Urothelium cell line (cell line): Measurements from ENCODE around the gene CRHBP.
"Not testable (repeated sequence)": the region's sequence is repeated elsewhere in the genome, so short reads cannot be mapped to it uniquely, and the experiment has no call there.

ENCODE experiments used
- DNase-seq: peaks from one replicate; pipeline ENCODE4 v3.0.0; 2011; ENCODE audit warnings: low spot score, mixed read lengths
- FAIRE-seq: peaks from 2 replicates; lab custom pipeline; 2011; peaks lifted over from hg19 to GRCh38; lab: Jason Lieb, UNC

Gene CRHBP, protein sequence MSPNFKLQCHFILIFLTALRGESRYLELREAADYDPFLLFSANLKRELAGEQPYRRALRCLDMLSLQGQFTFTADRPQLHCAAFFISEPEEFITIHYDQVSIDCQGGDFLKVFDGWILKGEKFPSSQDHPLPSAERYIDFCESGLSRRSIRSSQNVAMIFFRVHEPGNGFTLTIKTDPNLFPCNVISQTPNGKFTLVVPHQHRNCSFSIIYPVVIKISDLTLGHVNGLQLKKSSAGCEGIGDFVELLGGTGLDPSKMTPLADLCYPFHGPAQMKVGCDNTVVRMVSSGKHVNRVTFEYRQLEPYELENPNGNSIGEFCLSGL

DNA sequence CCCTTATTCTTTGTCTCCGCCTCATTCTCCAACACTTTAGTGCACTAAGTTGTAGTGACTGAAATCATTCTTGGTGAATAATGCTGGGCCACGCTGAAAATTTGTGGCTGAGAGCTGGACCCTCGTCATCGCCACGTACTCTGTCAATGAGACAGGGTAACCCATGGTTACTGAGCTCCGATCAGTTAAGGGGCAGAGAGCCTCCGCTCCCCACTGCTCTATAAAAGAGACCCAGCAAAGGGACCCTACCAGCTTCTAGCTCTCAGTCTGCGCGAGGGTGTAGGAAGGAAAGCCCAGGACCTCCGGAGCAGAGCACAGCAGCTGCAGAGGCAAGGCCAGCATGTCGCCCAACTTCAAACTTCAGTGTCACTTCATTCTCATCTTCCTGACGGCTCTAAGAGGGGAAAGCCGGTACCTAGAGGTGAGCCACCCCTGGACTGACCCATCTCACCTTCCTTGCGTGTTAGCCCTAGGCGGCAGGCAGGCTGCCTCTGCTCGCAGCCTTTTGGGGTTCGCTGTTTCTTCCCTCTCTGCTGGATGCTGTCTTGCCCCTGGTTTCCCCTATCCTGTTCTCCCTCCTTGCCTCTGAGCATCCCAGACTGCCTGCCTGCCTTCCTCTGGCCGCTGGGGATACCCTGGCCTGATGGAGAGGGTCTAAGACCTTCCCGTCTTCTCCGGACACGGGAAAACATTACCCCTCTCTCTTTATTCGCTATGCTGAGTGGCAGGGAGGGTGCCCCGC is at the start of gene CRHBP:
TSS of gene CRHBP (plus strand) at position 251 of the 742 bp plus-strand sequence. CDS start at position 341, 90 bp downstream.
- FAIRE-seq (no peak), DNase-seq (no peak)

DNA sequence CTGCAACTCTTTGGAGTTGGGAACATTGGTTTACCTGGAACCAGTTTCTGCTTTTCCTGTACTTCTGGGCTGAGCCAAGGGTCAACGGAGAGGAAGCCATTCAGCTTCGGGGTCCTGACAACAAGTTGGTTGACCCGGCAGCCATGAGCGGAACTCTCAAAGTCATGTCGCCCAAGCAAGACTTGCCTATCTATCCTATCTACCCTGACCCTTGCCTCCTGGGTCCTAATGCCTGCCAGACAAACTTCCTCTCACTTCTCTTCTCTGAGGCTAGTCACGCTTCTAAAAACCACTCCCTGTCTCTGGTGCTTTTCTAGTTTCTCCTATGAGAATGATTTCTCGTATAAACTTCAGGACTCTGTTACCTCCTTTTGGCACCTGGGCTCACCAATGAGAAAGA is 44.7 kb upstream of the CRHBP start:
- DNase-seq, result no peak
- FAIRE-seq, result no peak

DNA sequence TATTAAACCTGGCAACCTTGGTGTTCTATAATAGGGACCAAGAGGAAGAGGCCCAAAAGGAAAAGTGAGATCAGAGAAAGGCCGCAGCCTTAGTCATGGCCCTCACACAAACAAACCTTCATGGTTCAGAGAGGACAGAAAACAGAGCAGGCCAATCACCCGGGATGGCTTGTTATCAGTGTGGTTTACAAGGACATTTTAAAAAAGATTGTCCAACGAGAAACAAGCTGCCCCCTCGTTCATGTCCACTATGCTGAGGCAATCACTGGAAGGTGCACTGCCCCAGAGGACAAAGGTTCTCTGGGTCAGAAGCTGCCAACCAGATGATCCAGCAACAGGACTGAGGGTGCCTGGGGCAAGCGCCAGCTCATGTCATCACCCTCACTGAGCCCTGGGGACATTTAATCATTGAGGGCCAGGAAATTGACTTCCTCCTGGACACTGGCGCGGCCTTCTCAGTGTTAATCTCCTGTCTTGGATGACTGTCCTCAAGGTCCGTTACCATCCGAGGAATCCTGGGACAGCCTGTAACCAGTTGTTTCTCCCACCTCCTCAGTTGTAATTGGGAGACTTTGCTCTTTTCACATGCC is 42.4 kb upstream of the CRHBP start:
- not testable (repeated sequence) for DNase-seq, FAIRE-seq

DNA sequence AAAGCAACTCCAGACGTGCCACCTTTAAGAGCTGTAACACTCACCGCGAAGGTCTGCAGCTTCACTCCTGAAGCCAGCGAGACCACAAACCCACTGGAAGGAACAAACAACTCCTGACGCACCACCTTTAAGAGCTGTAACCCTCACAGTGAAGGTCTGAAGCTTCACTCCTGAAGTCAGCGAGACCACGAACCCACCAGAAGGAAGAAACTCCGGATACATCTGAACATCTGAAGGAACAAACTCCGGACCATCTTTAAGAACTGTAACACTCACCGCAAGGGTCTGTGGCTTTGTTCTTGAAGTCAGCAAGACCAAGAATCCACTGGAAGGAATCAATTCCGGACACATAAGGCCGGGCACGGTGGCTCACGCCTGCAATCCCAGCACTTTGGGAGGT is 38.2 kb upstream of the CRHBP start:
- not testable (repeated sequence) for DNase-seq, FAIRE-seq

DNA sequence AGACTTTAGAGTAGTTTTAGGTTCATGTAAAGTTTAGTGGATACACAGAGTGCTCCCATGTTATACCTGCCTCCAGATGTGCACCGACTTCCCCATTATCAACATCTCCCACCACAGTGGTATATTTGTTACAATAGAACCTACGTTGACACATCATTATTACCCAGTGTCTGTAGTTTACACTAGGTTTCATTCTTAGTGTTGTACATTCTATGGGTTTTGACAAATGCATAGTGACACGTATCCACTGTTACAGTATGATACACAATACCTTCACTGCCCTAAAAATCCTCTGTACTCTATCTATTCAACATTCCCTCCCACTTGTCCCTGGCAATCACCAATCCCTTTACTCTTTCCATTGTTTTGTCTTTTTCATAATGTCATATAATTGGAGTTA is 34.3 kb upstream of the CRHBP start:
- FAIRE-seq (no peak), DNase-seq (no peak)

DNA sequence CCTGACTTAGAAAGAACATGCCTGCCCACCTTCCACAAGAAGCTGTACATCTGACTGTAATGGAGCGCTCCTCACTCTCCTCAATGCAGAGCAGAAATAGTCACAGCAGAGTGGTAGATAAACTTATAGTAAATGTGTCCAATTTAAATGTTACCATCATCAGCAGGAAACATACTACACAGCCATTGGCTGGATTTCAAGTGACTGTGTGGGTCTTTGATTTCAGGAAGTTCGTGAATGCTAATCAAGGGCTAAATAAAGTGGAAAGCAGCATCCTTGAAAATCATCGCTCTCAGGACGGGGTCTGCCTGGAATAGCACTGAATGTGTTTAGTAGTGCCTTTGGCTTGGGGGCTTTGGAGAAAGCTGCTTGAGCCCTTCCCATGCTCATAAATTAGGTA is 32.4 kb upstream of the CRHBP start:
- FAIRE-seq (no peak), DNase-seq (no peak)

DNA sequence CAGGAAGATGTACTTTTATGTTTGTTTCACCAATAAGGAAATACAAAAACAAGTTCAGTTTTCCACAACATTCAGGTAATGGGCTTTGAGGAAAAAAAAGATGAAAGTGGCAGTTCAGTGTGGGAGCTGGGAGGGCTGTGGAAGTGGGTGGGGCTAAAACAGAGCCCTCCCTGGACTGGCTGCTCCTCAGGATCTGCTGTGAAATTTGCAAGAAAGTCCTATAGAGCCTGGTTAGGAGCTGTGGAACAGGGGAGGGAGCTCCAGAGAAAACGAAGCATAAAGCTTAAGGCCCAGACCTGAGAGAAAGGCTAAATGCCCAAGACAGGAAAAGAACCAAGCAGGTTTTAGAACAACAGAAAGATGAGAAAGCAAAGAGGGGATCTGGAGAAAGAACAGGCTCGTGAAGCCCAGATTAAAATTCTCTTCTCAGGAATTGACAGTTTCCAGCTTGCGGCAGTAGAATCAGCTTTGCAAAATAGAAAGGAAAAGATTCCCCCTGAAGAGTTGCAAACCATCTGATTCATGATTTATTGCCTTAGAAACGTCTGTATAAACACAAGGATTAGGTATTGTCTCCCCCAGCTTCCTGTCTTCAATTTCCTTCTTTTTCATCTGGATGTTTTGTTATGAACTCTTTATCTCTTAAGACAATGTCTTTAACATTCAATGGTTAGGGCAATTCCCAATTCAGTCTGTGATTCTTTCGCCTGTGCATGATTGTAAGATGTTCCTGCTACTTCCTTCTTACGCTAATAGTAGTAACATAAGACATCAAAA is 26.3 kb upstream of the CRHBP start:
- FAIRE-seq (no peak), DNase-seq (no peak)

DNA sequence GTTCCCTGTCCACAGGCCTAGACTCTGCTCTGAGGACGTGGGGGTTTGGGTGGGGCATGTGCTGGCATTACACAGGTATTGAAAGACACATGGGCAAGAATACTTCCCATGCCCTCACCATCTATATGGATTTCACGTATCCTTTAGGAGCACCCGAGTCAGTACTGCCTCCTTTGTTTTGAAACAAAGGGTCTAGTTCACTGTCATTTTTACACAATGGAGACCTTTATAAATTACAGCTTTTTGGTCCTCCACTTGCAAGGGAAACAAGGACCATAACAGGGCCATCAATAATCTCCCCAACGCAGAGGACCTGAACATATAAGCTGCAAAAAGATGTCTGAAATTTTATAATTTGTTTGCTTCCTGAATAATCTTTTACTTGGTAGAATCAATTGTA is 24.9 kb upstream of the CRHBP start:
- DNase-seq (no peak), FAIRE-seq (no peak)

DNA sequence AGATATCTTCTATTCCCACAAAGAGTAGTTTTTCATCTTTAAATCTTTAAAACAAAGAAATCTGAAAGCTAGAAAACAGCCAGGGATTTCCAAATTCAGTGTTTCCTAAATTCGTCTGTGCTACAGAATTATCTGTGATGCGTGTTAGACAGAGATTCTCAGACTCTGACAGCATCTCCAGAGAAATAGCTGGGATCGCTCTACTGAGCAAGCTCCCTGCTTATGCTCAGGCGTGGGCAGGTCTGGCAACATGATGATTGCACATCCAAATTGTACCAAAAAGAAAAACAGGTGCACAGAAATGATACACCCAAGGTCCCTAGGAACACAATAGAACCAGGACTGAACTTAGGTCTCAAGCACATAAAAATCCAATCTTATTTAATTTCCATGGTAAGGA is 22.8 kb upstream of the CRHBP start:
- no peak for DNase-seq
- FAIRE-seq, result no peak

DNA sequence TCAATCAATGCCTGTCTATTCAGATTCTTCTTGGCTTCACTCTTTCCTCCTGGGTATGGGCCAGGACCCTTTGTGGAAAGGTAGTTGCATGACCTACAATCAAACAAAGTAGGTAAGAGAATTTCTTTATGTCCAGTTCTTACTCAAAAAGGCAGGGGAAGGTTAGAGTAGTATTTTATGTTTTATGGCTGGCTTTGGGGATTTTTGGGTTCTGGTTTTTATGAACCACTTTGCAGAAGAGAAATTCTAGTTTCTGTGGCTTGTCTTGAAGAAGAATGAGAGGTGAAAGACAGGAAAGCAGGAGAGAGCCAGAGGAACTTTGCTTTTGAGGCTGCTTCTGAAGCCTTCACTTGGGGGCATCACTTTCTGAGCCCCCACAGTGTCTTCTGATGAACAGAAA is 14.7 kb upstream of the CRHBP start:
- FAIRE-seq, result no peak
- no peak for DNase-seq

DNA sequence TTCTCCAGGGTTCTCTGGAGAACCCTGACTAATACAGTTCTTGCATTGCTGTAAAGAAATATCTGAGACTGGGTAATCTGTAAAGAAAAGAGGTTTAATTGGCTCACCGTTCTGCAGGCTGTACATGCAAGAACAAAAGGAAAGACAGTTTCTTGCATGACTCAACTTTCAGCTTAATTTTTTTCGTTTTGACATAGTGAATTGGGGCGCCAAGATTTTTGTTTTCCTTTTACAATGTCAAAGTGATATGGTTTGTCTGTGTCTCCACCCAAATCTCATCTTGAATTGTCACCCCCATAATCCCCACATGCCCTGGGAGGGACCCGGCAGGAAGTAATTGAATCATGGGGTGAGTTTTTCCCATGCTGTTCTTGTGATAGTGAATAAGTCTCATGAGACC is 11.8 kb upstream of the CRHBP start:
- FAIRE-seq, result no peak
- no peak for DNase-seq

DNA sequence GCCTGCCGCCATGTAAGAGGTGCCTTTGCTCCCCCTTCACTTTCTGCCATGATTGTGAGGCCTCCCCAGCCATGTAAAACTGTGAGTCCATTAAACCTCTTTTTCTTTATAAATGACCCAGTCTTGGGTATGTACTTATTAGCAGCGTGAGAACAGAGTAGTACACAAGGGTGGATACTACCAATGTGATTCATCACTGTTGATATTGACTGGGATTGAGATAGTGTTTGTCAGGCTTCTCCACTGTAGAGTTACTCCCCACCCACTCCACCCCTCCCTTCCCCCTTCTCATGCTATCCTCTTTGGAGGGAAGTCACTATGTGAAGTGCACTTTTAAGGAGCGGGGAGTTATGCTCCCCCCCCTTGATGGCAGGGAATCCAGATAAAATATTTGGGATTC is 11.4 kb upstream of the CRHBP start:
- DNase-seq (no peak), FAIRE-seq (no peak)

DNA sequence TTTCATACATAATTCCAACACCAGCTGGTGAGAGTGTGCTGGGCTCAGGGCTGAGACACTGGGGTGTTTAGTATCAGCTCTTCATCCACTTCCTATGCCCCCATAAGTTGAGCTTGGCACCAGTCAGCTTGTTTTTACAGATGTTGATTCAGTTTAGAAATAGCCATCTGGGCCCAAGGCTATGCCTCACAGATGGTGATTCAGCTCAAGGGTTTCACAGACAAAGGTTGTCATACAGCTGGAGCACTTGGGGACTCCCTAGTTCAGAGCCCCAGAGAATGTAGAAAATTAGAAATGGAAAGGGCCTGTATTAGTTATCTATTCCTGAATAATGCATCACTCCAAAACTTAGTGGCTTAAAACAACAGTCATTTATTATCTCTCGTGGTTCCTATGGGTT is 10.3 kb upstream of the CRHBP start:
- peak; percentile 14 for DNase-seq
- no peak for FAIRE-seq

DNA sequence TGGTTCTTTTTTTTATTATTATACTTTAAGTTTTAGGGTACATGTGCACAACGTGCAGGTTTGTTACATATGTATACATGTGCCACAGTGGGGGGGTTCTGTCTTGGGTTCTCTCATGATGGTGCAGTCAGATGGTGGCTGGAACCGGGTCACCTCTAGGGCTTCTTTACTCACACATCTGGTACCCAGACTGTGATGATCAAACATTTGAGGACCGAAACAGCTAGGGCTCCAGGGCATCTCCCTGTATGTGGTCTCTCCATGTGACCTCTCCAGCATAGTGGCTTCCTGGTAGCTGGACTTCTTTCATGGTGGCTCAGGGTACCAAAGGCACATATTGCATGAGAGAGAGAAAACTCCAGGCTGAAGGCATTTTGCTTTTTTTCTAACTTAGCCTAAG is 9.8 kb upstream of the CRHBP start:
- FAIRE-seq (no peak), DNase-seq (no peak)

DNA sequence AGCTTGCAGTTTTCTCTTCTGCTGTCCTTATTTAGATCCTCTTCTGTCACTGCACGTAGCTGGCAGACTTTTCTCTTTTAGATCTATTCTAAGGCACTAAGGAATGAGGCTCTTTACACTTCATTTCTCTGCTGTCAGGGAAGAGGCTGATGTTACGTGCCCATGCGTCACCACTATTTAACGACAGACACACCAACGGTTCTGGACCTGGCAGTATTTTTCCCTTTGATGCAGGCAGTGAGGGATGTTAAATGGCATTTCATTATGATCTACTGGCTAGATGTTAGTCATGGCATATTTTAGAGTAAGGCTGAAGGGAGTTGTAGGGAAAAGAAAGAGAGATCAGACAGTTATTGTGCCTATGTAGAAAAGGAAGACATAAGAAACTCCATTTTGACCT is 8.2 kb upstream of the CRHBP start:
- DNase-seq (no peak), FAIRE-seq (peak; percentile 40)

DNA sequence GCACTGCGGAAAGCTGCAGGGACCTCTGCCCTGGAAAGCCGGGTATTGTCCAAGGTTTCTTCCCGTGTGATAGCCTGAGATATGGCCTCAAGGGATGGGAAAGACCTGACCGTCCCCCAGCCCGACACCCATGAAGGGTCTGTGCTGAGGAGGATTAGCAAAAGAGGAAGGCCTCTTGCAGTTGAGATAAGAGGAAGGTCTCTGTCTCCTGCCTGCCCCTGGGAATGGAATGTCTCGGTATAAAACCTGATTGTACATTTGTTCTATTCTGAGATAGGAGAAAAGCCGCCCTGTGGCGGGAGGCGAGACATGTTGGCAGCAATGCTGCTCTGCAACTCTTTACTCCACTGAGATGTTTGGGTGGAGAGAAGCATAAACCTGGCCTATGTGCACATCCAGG is 7.6 kb upstream of the CRHBP start:
- not testable (repeated sequence) for FAIRE-seq

DNA sequence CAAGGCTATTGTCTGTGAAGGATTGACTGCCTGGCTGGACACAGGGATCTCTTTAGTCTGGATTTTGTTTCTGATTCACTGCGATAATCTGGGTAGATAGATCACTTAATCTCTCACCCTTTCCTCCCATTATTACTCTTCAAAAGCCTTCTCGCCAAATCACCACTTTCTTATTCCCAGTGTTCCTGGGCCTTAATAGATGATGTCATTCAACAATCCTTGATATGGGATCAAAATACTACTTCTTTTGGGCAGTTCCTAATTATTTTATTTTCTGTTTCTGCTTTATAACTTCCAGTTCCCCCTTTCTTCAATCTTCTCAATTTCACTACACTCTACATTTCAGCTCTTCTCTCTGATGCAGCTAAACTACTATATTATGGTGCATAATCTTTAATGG is 6.8 kb upstream of the CRHBP start:
- FAIRE-seq (no peak), DNase-seq (no peak)

More for the DNA sequence above, 7.6 kb upstream of the CRHBP start:
- DNase-seq, result not testable (repeated sequence)

DNA sequence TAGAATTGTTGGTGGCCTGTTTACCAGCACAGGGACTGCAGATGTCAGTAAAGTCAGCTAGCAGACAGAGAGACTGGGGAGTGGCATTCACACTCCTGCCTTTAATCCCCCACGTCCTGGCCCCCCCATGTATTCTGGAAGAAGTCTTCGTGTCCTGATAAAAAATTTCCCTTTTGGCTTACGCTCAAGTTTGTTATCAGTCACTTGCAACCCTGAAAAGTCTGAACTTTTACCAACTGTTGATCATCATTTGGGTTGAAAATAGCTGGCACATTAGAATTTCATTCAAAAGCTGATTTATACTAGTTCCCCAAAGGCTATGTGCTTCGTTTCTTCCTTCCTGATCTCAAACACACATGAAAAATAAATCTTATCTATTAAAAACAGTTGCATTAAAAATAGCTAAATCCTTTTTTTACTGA is 5.8 kb upstream of the CRHBP start:
- no peak for DNase-seq
- no peak for FAIRE-seq

DNA sequence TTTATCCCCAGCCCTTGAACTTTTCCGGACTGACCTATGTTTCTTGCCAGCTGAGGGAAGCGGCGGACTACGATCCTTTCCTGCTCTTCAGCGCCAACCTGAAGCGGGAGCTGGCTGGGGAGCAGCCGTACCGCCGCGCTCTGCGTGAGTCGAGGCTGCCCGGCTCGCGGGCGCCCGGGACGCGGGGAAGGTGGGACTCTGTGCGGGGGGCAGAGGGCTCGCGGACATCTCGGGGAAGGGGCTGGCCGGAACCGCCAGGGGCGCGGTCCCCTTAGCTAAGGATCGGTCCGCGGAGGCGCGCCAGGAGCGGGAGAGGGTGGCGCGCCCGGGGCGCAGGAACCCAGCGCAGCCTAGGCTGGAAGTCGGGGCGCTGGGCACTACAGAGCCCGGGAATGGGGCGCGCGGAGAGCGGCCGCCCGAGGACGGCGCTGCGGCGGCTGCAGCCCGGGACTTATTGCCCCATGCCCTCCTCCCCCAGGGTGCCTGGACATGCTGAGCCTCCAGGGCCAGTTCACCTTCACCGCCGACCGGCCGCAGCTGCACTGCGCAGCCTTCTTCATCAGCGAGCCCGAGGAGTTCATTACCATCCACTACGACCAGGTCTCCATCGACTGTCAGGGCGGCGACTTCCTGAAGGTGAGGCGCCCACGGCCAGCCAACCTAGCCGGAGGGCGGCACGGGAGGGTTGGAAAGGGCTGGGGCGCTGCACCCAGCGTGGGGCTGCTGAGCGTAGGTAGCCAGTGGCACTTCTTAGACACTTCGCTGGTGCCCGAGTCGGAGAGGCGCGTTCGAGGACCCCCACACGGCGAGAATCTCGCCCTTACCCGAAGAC is 922 bp downstream of the CRHBP start:
- FAIRE-seq (no peak), DNase-seq (no peak)

DNA sequence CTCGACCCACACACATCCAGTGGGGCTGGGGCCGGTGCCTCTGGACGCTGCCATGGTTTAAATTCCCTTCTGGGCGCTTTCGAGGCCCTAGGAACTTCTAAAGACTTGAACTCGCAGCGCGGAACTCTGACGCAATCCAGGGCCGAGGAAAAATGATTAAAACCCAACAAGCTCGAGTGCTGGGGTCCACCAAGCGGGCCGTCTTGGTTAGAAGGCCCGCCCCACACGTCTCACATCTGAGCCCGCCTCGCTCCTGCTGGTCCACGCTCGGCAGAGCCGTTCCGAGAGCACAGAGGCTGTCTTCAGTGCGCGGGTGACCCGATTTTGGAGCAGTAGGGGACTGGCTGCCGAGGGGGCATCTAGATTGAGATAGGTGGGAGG is 1.5 kb downstream of the CRHBP start:
- FAIRE-seq, result no peak
- DNase-seq, result no peak
